AG09309 (cell line): Measurements from ENCODE around the gene SNCG.
A peak's percentile ranks its signal among the peaks of the same experiment; 100 is the strongest.
"Not testable (repeated sequence)": the region's sequence is repeated elsewhere in the genome, so short reads cannot be mapped to it uniquely, and the experiment has no call there.

Experiments used
- DNase-seq: peaks from one replicate; pipeline ENCODE4 v3.0.0-alpha.2; 2010; ENCODE audit warnings: low read depth
- H3K4me3 ChIP-seq: 2 replicates; pipeline ENCODE4 v1.5.1; 2011; ENCODE audit warnings: mild to moderate bottlenecking, low read depth, low read length, moderate library complexity; ENCODE audit not compliant: control insufficient read depth
- TF ChIP-seq, protein P1 (sequence below): IDR thresholded peaks from 2 replicates; pipeline ENCODE4 v1.5.1; 2011; ENCODE audit warnings: mild to moderate bottlenecking, low read depth, low read length, inconsistent platforms; ENCODE audit not compliant: insufficient read depth, control insufficient read depth; ENCODE audit errors: missing control alignments

The SNCG gene

DNA sequence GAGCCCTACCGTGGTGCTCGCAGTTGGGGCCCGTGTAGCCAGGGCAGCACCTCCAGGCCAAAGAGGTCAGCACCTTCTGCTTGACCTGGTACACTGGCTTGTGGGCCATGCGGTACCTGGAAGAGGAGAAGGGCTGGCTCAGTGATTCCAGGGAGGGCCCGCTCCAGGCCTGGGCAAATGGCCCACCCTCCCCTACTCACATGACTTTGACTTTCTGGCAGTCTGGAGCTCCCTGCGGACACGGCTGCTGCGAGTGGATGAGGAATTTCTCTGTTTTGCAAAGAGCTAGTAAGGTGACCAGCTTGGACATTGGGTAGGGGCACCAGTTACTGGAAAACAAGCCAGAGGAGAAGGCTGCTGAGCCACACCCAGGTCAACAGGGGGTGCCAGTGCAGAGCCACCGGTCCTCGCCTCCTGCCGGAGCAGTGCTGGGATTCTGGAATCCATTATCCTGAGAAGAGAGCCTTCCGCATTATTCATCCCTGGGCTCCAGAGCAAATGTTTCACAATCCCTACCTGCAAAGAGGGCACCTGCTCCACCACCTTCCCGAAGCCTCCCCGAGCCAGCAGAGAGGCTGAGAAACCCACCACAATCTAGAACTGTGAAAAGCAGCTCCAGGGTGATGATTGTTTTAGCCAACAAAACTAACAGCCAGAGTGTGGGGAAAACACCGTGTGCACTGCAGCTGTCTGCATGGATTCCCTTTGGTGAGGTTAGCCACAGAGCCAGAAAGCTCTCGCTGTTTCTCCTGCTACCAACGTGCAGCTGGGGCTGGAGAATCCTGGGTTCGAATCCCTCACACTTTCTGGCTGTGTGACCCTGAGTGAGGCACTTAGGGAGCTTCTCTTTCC, 12.8 kb upstream of the SNCG start:
- DNase-seq, result no peak
- TF ChIP-seq, protein P1, sequence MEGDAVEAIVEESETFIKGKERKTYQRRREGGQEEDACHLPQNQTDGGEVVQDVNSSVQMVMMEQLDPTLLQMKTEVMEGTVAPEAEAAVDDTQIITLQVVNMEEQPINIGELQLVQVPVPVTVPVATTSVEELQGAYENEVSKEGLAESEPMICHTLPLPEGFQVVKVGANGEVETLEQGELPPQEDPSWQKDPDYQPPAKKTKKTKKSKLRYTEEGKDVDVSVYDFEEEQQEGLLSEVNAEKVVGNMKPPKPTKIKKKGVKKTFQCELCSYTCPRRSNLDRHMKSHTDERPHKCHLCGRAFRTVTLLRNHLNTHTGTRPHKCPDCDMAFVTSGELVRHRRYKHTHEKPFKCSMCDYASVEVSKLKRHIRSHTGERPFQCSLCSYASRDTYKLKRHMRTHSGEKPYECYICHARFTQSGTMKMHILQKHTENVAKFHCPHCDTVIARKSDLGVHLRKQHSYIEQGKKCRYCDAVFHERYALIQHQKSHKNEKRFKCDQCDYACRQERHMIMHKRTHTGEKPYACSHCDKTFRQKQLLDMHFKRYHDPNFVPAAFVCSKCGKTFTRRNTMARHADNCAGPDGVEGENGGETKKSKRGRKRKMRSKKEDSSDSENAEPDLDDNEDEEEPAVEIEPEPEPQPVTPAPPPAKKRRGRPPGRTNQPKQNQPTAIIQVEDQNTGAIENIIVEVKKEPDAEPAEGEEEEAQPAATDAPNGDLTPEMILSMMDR, result peak; percentile 38
- no peak overlapping the region for H3K4me3 ChIP-seq

DNA sequence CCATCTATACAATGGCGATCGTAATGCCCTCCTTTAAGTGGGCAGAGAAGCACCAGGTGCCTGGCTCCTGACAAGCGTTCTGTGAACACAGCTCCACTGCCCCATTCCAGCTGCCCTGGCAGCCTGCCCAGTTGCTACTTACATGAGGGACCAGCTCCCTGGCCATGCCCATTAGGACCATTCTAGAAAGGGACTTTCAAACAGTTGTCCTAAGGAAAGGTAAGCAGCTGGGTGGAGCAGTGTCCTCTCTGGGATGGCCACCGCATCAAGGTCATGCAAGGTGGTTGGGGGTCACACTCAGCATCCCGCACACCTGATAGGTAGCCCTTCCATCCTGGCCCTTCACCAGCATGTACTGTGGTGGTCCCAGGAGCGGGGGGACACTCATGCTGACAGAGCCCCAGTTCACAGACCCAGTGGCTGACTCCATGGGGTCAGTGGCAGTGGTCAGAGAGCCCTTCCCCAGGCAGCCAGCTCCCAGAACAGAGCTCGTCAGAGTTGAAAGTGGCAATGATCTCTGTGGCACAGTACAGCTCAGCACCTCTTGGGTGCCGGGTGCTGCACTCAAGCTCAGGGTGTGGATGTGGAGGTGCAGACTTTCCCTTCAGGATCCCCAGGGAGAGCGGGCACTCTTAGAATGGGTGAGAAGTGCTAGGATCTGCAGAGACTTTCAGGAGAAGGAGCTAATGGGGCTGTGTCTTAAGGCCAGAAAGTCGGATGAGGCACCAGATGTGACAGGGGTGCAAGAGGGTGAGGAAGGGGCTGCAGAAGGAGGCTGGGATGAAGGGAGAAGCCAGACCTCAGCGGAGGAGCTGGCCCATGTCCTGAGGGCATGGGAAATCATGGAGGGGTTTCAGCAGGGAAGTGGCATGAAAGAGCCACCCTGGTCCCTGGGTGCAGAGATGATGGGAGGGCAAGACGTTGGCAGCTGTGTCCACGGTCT, 11.9 kb upstream of the SNCG start:
- no peak overlapping the region for H3K4me3 ChIP-seq
- TF ChIP-seq, protein P1, result no peak
- no peak for DNase-seq

DNA sequence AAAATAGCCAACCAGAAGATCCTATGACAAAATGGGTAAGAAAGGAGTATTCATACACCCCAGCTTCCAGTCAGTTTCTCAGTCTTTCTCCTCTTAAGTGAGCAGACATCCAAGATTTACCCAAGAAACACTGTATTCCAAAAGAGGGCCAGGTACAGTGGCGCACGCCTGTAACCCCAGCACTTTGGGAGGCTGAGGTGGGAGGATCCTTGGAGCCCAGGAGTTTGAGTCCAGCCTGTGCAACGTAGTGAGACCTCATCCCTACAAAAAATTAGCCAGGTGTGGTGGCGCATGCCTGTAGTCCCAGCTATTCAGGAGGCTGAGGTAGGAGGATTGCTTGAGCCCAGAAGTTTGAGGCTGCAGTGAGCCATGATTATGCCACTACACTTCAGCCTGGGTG, 10.6 kb upstream of the SNCG start:
- H3K4me3 ChIP-seq, DNase-seq: not testable (repeated sequence)

DNA sequence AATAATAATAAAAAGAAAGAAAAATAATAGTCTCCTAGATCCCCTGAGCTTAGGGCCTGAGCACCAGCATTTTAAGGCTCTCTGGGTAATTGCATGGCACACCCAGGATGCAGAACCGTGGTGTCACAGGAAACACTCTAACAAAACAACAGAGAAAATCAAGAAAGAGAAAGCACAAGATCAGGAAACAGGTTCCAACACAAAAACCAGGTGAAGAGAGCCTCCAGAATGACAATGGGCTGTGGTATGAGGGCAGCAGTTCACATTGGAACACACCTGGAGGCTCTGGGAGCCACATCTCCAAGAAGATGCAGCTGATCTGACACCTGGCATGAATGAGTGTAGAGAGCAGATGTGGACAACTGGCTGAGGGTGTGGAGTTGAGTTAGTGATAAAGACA, 8.1 kb upstream of the SNCG start:
- H3K4me3 ChIP-seq, result no peak overlapping the region
- no peak for DNase-seq
- TF ChIP-seq, protein P1, result no peak

DNA sequence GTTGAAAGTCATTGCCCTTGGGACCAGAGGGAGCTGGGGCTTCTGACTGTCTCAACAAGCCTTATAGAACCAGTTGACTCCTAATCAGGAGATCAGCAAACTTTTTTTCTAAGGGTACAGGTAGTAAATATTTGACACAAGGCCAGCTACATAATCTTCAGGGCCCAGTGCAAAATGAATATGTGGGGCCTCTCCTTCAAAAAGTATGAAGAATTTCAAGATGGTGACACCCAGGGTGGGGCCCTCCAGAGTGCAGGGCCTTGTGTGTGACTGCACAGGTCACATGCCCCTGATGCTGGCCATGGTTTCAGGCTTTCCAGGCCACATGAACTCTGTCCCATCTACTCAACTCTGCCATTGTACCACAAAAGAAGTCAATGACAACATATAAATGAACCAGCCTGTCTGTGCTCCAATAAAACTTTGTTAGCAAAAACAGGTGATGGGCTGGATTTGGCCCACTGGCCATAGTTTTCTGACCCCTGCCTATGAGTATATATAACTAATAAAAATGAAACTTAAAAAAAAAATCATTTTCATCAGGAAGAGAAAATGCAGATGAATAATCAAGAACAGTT, 7.1 kb upstream of the SNCG start:
- DNase-seq, result no peak
- no peak overlapping the region for H3K4me3 ChIP-seq
- TF ChIP-seq, protein P1, result no peak

DNA sequence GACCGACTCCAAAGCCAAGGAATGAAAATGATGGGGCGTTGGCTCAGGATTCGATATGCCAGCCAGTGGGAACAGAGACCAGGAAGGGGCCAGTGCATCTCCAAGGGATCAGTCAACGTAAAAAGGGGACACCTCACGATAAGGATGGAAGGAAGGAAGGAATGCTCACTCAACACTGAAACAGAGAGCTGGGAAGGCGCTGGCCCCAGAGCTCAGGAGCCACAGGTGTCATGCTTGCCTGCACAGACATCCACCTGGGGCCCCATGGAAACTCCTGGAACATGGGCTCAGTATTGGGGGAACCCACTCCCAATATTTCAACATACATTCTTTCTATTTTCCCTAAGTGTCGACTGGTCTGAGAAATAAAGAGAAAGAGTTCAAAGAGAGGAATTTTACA, 6.3 kb upstream of the SNCG start:
- no peak overlapping the region for H3K4me3 ChIP-seq
- no peak for DNase-seq
- TF ChIP-seq, protein P1, result no peak

DNA sequence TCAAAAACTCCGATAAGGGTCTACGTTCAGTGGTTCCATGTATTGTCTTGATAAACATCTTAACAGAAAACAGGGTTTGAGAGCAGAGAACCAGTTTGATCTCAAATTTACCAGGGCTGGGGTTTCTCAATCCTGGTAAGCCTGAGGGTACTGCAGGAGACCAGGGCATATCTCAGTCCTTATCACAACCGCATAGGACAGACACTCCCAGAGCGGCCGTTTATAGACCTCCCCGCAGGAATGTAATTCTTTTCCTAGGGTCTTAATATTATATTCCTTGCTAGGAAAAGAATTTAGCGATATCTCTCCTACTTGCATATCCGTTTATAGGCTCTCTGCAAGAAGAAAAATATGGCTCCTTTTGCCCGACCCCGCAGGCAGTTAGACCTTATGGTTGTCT, 5.7 kb upstream of the SNCG start:
- not testable (repeated sequence) for DNase-seq

More for the DNA sequence above, 5.7 kb upstream of the SNCG start:
- H3K4me3 ChIP-seq, result not testable (repeated sequence)
